Measurements from ENCODE around the gene CT45A10. TPM values are rescaled to one million over a fixed set of nuclear protein-coding genes. Genes with fewer than 3 reads are reported as not detected.
"Not testable (repeated sequence)": the region's sequence is repeated elsewhere in the genome, so short reads cannot be mapped to it uniquely, and the experiment has no call there.

The CT45A10 gene
- total RNA-seq, result not detected
- long read RNA-seq, result 0 reads

- DNase-seq (ENCODE audit: low spot score), result no peak
- intact Hi-C loops (cut with DNase I), result no loop called here
Measured at GRCh38 chrX:135893294-135893817, at the start of gene CT45A10, which contains the start of gene SAGE1. Gene CT45A10, minus strand, starts transcription at chrX:135893444. Its CDS starts 8,100 bp downstream, at chrX:135885344. Gene SAGE1, plus strand, starts transcription at chrX:135893716. Its CDS starts 2,527 bp downstream, at chrX:135896243.

- intact Hi-C loops (cut with DNase I), result loop anchor here (10.0 kb wide), 1 partner anchor 447 kb away; no protein-coding TSS in a partner anchor
- no peak for DNase-seq (ENCODE audit: low spot score)
Measured at GRCh38 chrX:135931644-135932487, 38.6 kb upstream of the CT45A10 start.

GRCh38 chrX:135927897-135928296, 34.7 kb upstream of the CT45A10 start:
- intact Hi-C loops (cut with DNase I), result no loop called here
- DNase-seq (ENCODE audit: low spot score), result no peak

GRCh38 chrX:135923353-135923752, 30.1 kb upstream of the CT45A10 start:
- intact Hi-C loops (cut with DNase I), result no loop called here
- no peak for DNase-seq (ENCODE audit: low spot score)

- DNase-seq (ENCODE audit: low spot score); intact Hi-C loops (cut with DNase I): not testable (repeated sequence)
Measured at GRCh38 chrX:135920516-135920915, 27.3 kb upstream of the CT45A10 start.

- DNase-seq (ENCODE audit: low spot score), result no peak
- intact Hi-C loops (cut with DNase I), result no loop called here
Measured at GRCh38 chrX:135914404-135914803, 21.2 kb upstream of the CT45A10 start.

GRCh38 chrX:135910251-135910650, 17.0 kb upstream of the CT45A10 start:
- DNase-seq (ENCODE audit: low spot score), result no peak
- intact Hi-C loops (cut with DNase I), result no loop called here

GRCh38 chrX:135892781-135893180, 463 bp downstream of the CT45A10 start:
- intact Hi-C loops (cut with DNase I), result no loop called here
- DNase-seq (ENCODE audit: low spot score), result no peak

GRCh38 chrX:135890087-135890585, 3.1 kb downstream of the CT45A10 start:
- intact Hi-C loops (cut with DNase I), result no loop called here
- DNase-seq (ENCODE audit: low spot score), result no peak

- DNase-seq (ENCODE audit: low spot score); intact Hi-C loops (cut with DNase I): not testable (repeated sequence)
Measured at GRCh38 chrX:135888976-135889375, 4.3 kb downstream of the CT45A10 start.

GRCh38 chrX:135888230-135888629, 5.0 kb downstream of the CT45A10 start:
- DNase-seq (ENCODE audit: low spot score); intact Hi-C loops (cut with DNase I): not testable (repeated sequence)

- DNase-seq (ENCODE audit: low spot score); intact Hi-C loops (cut with DNase I): not testable (repeated sequence)
Measured at GRCh38 chrX:135882741-135883140, 10.5 kb downstream of the CT45A10 start.

GRCh38 chrX:135871712-135872111, 21.5 kb downstream of the CT45A10 start, which contains the start of gene CT45A9:
Gene CT45A9, minus strand, starts transcription at chrX:135871812. Its CDS starts 3,751 bp downstream, at chrX:135868061.
- DNase-seq (ENCODE audit: low spot score); intact Hi-C loops (cut with DNase I): not testable (repeated sequence)

GRCh38 chrX:135854438-135854837, 38.8 kb downstream of the CT45A10 start, which contains the start of gene CT45A8:
Gene CT45A8, minus strand, starts transcription at chrX:135854538. Its CDS starts 3,755 bp downstream, at chrX:135850783.
- not testable (repeated sequence) for DNase-seq (ENCODE audit: low spot score)

GRCh38 chrX:135837180-135837579, 56.1 kb downstream of the CT45A10 start, which contains the start of gene CT45A7:
Gene CT45A7, minus strand, starts transcription at chrX:135837280. Its CDS starts 3,747 bp downstream, at chrX:135833533.
- intact Hi-C loops (cut with DNase I); DNase-seq (ENCODE audit: low spot score): not testable (repeated sequence)

More at GRCh38 chrX:135854438-135854837, 38.8 kb downstream of the CT45A10 start, which contains the start of gene CT45A8:
- intact Hi-C loops (cut with DNase I), result not testable (repeated sequence)

Other genes with a start within 250 kb of the CT45A10 start
- not detected for gene CT45A1, start 179.8 kb downstream of the CT45A10 start, total RNA-seq
- gene CT45A3, start 125.3 kb downstream of the CT45A10 start, total RNA-seq, result not detected
- not detected for gene CT45A5, start 107.9 kb downstream of the CT45A10 start, total RNA-seq
- gene CT45A6, start 90.7 kb downstream of the CT45A10 start, total RNA-seq, result not detected
- gene CT45A2, start 73.4 kb downstream of the CT45A10 start, total RNA-seq, result not detected
- gene CT45A7, start 56.2 kb downstream of the CT45A10 start, total RNA-seq, result not detected
- not detected for gene CT45A8, start 38.9 kb downstream of the CT45A10 start, total RNA-seq
- gene CT45A9, start 21.6 kb downstream of the CT45A10 start, total RNA-seq, result not detected
- not detected for gene SAGE1, start 272 bp upstream of the CT45A10 start, total RNA-seq
- 29.5 TPM for gene MMGT1, start 80.5 kb upstream of the CT45A10 start, total RNA-seq
- 12.5 TPM for gene SLC9A6, start 92.0 kb upstream of the CT45A10 start, total RNA-seq

Data from cardiac septum (tissue), 1 donor.